Activated naive CD4-positive, alpha-beta T cell (primary cell): ENCODE results near the gene KDM4C.
"Not testable (repeated sequence)": the region's sequence is repeated elsewhere in the genome, so short reads cannot be mapped to it uniquely, and the experiment has no call there.

ENCODE experiments used
- DNase-seq, 4 experiments: peaks; one replicate each; lab custom pipeline; 2025; lab: John Stamatoyannopoulos, UW

KDM4C gene

GRCh38 chr9:6764011-6764410 lies 6.2 kb downstream of the KDM4C start:
- DNase-seq = no peak

GRCh38 chr9:6764523-6764922 lies 6.8 kb downstream of the KDM4C start:
- DNase-seq = no peak

- no peak for DNase-seq
Observed at GRCh38 chr9:6764950-6765349, 7.2 kb downstream of the KDM4C start.

- DNase-seq = no peak
Observed at GRCh38 chr9:6765396-6765795, 7.6 kb downstream of the KDM4C start.

GRCh38 chr9:6766606-6767005 lies 8.8 kb downstream of the KDM4C start:
- DNase-seq = no peak

- not testable (repeated sequence) for DNase-seq
Observed at GRCh38 chr9:6768587-6768986, 10.8 kb downstream of the KDM4C start.

- no peak for DNase-seq
Observed at GRCh38 chr9:6771722-6772121, 13.9 kb downstream of the KDM4C start.

- no peak for DNase-seq
Observed at GRCh38 chr9:6777213-6777902, 19.6 kb downstream of the KDM4C start.

GRCh38 chr9:6779417-6780241 lies 21.9 kb downstream of the KDM4C start:
- no peak for DNase-seq

- DNase-seq = no peak
Observed at GRCh38 chr9:6780690-6781089, 22.9 kb downstream of the KDM4C start.

- DNase-seq = no peak
Observed at GRCh38 chr9:6781476-6781875, 23.7 kb downstream of the KDM4C start.

GRCh38 chr9:6782345-6782744 lies 24.6 kb downstream of the KDM4C start:
- no peak for DNase-seq

- DNase-seq = no peak
Observed at GRCh38 chr9:6782981-6783380, 25.2 kb downstream of the KDM4C start.

GRCh38 chr9:6783753-6784152 lies 26.0 kb downstream of the KDM4C start:
- no peak for DNase-seq

GRCh38 chr9:6785682-6786081 lies 27.9 kb downstream of the KDM4C start:
- DNase-seq = no peak

- no peak for DNase-seq
Observed at GRCh38 chr9:6787793-6788161, 30.0 kb downstream of the KDM4C start.

GRCh38 chr9:6788162-6789016 lies 30.6 kb downstream of the KDM4C start:
- no peak for DNase-seq

- DNase-seq = not testable (repeated sequence)
Observed at GRCh38 chr9:6789017-6789338, 31.2 kb downstream of the KDM4C start.

- no peak for DNase-seq
Observed at GRCh38 chr9:6790866-6791265, 33.1 kb downstream of the KDM4C start.

- DNase-seq = no peak
Observed at GRCh38 chr9:6793203-6793602, 35.4 kb downstream of the KDM4C start.

GRCh38 chr9:6794936-6795335 lies 37.2 kb downstream of the KDM4C start:
- no peak for DNase-seq

GRCh38 chr9:6802926-6803325 lies 45.2 kb downstream of the KDM4C start:
- DNase-seq = no peak

- DNase-seq = no peak
Observed at GRCh38 chr9:6805532-6805931, 47.8 kb downstream of the KDM4C start.
